ENCODE results near the gene LAIR2. TPM values are rescaled to one million over a fixed set of nuclear protein-coding genes. Genes with fewer than 3 reads are reported as not detected.

LAIR2 gene
- not detected in 2 replicates for total RNA-seq (2014; rRNA removed; shearing (Covaris generic))

DNA sequence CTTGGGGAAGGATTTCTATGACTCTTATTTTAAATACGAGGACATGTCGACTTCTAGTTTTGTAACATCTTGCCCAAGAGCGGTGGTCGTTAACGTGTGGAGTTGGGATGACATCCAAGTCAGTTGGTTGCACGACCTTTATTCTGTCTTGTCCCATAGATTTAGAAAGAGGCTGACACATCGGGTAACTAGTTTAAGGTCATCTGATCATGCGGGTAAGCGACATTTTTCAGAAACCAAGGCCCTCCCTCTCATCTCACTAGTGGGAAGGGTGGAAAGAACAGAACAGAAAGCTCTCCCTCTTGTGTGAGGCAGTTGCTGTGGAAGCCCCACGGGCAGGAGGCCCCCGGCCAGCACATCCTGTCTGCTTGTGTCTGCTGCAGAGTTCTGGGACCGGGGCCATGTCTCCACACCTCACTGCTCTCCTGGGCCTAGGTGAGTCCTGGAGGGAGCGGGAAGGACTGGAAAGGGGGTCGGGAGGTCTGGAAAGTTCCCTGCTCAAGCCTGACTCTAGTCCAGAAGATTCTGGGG, at the start of gene LAIR2:
Gene LAIR2, plus strand, starts transcription at position 314 of the 531 bp plus-strand sequence. Its CDS starts 88 bp downstream, at position 402.
- H3K9me3 ChIP-seq (replicated peaks): no peaks in the 10 kb centered on the region
- H3K36me3 ChIP-seq: no peaks in the 10 kb centered on the region
- H3K4me3 ChIP-seq: no peak within 1 kb of the TSS
- no peak within 1 kb of the TSS for H3K27ac ChIP-seq
- no peak for DNase-seq (ENCODE audit: low read depth in 1 of 2, low spot score in 2 of 2)
- H3K27me3 ChIP-seq (replicated peaks): peaks cover 14% of the 10 kb centered on the region; the same call in 1 of the 2 replicates
- no peaks in the 10 kb centered on the region for H3K4me1 ChIP-seq (replicated peaks)

DNA sequence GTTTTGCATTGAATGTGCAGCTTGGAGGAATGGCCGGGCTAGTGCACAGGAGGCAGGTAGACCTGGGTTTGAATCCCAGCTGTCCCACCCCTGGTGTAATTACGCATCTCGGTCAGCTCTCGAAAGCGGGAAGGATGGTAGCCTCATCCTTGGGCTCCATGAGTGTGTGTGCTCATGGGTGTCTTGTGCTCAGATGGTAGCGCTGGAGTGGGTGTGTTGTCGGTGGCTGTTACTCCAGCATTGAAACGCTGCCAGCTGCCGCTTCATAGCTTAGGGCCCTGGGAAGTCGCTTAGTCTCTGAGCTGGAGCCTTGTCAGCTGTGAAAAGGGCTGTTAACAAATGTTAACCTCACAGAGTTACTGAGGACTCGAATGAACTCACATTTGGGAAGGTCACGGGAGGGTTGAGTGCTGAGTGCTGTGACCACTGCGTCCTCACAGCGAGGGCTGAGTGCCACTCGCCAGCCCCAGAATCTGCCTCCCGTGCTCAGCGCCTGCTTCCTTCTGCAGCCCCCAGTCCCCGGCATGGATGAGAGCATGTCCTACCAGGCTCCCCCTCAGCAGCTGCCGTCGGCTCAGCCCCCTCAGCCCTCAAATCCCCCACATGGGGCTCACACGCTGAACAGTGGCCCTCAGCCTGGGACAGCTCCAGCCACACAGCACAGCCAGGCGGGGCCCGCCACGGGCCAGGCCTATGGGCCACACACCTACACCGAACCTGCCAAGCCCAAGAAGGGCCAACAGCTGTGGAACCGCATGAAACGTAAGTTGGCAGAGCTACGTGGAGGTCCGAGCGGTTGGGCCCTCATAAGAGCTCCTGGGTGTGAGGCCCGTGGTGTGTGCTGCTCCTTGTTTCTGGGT, 48.5 kb upstream of the LAIR2 start:
- Histone ChIP-seq H3K27ac (no peak overlapping the region), H3K36me3 (peaks cover 100% of the 10 kb centered on the region), H3K4me3 (no peak overlapping the region), H3K27me3 (replicated peaks) (no peaks in the 10 kb centered on the region), H3K4me1 (replicated peaks) (peaks cover 18% of the 10 kb centered on the region), H3K9me3 (replicated peaks) (no peaks in the 10 kb centered on the region)
- no peak for DNase-seq (ENCODE audit: low read depth in 1 of 2, low spot score in 2 of 2)

- no peak for DNase-seq (ENCODE audit: low read depth in 1 of 2, low spot score in 2 of 2)
- Histone ChIP-seq H3K27ac (no peak overlapping the region), H3K27me3 (replicated peaks) (no peaks in the 10 kb centered on the region), H3K36me3 (peaks cover 96% of the 10 kb centered on the region), H3K4me1 (replicated peaks) (peaks cover 18% of the 10 kb centered on the region), H3K9me3 (replicated peaks) (no peaks in the 10 kb centered on the region), H3K4me3 (no peak overlapping the region)
These were observed 47.6 kb upstream of the LAIR2 start for GRCh38 chr19:54454781-54455675.

DNA sequence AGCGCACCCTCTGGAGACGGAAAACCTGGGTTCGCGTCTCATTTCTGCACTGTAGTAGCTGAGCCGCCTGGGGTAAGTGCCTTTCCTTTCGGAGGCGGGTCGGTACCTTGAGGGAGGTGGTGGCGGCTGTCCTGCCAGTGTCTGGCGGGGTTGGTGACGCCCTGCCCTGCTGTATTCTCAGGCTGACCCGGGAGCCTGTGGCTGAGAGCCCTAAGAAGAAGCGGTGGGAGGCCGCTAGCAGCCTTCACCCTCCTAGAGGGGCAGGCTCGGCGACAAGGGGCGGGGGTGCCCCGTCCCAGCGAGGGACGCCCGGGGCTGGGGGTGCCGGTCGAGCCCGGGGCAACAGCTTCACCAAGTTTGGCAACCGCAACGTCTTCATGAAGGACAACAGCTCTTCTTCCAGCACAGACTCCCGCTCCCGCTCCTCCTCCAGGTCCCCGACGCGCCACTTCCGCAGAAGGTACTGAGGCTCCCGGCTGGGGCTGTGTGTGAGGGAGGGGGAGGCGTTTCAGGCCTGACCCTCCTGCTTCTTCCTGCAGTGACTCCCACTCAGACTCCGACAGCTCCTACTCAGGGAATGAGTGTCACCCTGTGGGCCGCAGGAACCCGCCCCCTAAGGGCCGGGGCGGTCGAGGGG, 46.7 kb upstream of the LAIR2 start:
- Histone ChIP-seq H3K36me3 (peaks cover 94% of the 10 kb centered on the region), H3K4me1 (replicated peaks) (peaks cover 9% of the 10 kb centered on the region), H3K4me3 (no peak overlapping the region), H3K27me3 (replicated peaks) (no peaks in the 10 kb centered on the region), H3K9me3 (replicated peaks) (no peaks in the 10 kb centered on the region), H3K27ac (no peak overlapping the region)
- no peak for DNase-seq (ENCODE audit: low read depth in 1 of 2, low spot score in 2 of 2)

DNA sequence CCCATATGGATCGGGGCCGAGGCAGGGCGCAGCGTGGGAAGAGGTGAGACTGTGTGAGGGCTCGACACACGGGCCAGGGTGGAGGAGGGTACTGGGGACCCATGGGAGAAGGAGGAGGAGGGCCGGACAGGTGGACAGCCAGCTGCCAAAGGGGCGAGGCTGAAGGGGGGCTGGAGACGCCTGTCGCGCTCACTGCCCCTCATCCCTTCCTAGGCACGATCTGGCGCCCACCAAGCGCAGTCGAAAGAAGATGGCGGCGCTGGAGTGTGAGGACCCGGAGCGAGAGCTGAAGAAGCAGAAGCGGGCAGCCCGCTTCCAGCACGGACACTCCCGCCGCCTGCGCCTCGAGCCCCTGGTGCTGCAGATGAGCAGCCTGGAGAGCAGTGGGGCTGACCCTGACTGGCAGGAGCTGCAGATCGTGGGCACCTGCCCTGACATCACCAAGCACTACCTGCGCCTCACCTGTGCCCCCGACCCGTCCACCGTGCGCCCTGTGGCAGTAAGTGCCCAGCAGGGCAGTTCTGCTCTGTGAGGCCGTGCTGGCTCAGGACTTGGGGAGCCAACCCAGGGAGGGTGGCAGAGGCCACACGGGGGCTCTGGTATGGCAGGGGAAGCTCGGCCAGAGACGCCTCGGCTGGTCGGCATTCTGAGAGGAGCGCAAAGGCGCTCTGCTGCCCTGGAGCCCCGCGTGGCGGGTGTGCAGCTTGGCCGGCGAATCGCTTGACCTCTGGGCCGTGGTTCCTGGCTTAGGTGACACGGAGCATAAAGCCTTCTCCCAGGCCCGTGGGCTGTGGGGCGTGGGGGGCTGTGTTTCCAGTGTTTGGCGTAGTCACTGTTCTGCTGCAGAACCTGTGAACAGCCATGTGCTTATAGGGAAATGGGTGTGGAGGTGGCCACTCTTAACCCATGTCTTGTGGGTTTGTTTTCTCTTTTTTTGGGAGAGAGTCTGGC, 45.9 kb upstream of the LAIR2 start:
- no peaks in the 10 kb centered on the region for H3K9me3 ChIP-seq (replicated peaks)
- no peaks in the 10 kb centered on the region for H3K27me3 ChIP-seq (replicated peaks)
- no peak for DNase-seq (ENCODE audit: low read depth in 1 of 2, low spot score in 2 of 2)
- H3K36me3 ChIP-seq: peaks cover 94% of the 10 kb centered on the region
- peaks cover 2% of the 10 kb centered on the region for H3K4me1 ChIP-seq (replicated peaks)
- H3K27ac ChIP-seq: no peak overlapping the region
- H3K4me3 ChIP-seq: no peak overlapping the region

DNA sequence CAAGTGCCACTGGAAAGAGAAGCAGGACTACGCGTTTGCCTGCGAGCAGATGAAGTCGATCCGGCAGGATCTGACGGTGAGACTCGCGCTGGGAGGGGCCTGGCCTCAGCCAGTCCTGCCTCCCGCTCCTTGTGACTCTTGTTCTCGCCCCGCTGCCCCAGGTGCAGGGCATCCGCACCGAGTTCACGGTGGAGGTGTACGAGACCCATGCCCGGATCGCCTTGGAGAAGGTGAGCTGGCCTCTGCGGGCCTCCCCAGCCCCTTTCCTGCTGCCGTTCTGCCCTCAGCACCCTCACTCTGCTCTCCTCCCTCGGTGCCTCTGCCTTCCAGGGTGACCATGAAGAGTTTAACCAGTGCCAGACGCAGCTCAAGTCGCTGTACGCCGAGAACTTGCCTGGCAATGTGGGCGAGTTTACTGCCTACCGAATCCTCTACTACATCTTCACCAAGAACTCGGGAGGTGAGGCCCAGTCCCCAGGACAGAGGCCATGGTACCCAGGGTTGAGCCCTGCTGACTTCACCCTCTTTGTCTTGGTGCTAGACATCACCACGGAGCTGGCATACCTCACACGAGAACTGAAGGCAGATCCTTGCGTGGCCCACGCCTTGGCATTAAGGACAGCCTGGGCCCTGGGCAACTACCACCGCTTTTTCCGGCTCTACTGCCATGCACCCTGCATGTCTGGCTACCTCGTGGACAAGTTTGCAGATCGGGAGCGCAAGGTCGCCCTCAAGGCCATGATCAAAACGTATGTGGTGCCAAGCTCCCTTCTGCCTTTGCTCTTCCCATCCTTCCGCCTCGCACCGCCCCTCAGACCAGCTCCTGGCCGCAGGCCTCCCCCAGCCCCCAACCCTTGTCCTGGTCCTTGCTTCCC, 44.6 kb upstream of the LAIR2 start:
- no peak overlapping the region for H3K4me3 ChIP-seq
- no peaks in the 10 kb centered on the region for H3K27me3 ChIP-seq (replicated peaks)
- no peaks in the 10 kb centered on the region for H3K9me3 ChIP-seq (replicated peaks)
- no peak for DNase-seq (ENCODE audit: low read depth in 1 of 2, low spot score in 2 of 2)
- no peak overlapping the region for H3K27ac ChIP-seq
- H3K36me3 ChIP-seq: peaks cover 94% of the 10 kb centered on the region
- H3K4me1 ChIP-seq (replicated peaks): peaks cover 14% of the 10 kb centered on the region

GRCh38 chr19:54458648-54459281, 43.9 kb upstream of the LAIR2 start:
- no peaks in the 10 kb centered on the region for H3K27me3 ChIP-seq (replicated peaks)
- H3K4me1 ChIP-seq (replicated peaks): peaks cover 21% of the 10 kb centered on the region
- H3K36me3 ChIP-seq: peaks cover 92% of the 10 kb centered on the region
- H3K4me3 ChIP-seq: no peak overlapping the region
- no peak for DNase-seq (ENCODE audit: low read depth in 1 of 2, low spot score in 2 of 2)
- H3K27ac ChIP-seq: no peak overlapping the region
- H3K9me3 ChIP-seq (replicated peaks): 0 out of 2 replicates have a peak, but pooled peaks cover 3% of the 10 kb centered on the region

DNA sequence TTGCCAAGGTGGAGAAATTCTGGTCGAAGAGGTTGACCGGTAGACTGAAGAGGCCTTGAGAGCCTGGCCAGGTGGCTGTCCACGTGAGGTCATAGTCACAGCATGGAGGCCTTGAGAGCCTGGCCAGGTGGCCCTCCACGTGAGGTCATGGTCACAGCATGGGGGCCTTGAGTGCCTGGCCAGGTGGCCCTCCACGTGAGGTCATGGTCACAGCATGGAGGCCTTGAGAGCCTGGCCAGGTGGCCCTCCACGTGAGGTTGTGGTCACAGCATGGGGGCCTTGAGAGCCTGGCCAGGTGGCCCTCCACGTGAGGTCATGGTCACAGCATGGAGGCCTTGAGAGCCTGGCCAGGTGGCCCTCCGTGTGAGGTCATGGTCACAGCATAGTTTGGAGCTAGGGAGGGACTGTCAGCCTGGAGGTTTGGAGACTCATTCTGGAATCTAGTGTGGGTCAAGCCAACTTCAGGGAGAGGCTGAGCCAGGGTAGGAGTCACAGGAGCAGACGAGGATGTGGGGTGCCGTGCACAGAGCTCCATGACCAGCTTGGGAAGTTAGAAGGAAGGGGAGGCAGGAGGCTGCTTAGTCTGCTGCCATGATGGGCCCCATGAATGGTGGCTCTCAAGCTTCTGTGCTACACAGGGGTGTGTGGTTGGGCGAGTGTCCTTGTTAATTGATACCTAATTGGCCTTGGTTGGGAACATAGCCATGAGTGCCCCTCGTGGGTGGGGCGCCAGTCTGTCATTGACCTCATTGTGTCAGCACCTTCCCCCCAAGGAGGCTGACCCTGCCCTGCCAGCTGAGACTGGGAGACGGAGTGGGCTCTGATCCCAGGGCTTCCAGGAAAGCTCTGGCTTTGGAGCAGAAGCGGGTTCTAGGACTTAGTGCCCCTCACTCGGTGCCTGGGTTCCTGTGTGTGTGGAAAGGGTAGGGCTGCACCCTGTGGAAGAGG, 43.1 kb upstream of the LAIR2 start:
- Histone ChIP-seq H3K9me3 (replicated peaks) (0 out of 2 replicates have a peak, but pooled peaks cover 5% of the 10 kb centered on the region), H3K27me3 (replicated peaks) (no peaks in the 10 kb centered on the region), H3K27ac (no peak overlapping the region), H3K4me1 (replicated peaks) (peaks cover 29% of the 10 kb centered on the region), H3K4me3 (no peak overlapping the region), H3K36me3 (peaks cover 84% of the 10 kb centered on the region)
- DNase-seq (ENCODE audit: low read depth in 1 of 2, low spot score in 2 of 2): no peak

- Histone ChIP-seq H3K9me3 (replicated peaks) (0 out of 2 replicates have a peak, but pooled peaks cover 5% of the 10 kb centered on the region), H3K27ac (no peak overlapping the region), H3K4me1 (replicated peaks) (peaks cover 33% of the 10 kb centered on the region), H3K4me3 (no peak overlapping the region), H3K27me3 (replicated peaks) (no peaks in the 10 kb centered on the region), H3K36me3 (peaks cover 75% of the 10 kb centered on the region)
- DNase-seq (ENCODE audit: low read depth in 1 of 2, low spot score in 2 of 2): no peak
These were observed 42.2 kb upstream of the LAIR2 start for GRCh38 chr19:54460230-54461005.

DNA sequence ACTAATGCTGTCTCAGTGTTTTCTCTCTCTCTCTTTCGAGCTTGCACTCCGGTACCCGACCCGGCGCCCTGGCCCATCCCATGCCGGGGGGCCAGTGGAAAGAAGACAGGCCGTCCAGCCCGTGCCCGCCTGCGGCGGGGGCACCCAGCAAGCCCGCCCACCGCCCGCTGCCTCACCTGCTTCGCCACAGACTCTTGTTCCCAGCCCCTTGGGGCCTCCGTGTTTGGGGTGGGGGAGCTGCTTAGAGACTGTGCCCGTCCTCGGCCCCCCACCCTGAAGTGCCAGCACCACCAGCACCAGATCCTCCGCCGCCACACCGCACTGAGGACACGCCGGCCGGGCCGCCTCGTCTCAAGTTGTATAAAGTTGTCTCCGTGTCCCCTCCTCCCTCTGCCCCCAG, 41.4 kb upstream of the LAIR2 start:
- H3K36me3 ChIP-seq: peaks cover 67% of the 10 kb centered on the region
- H3K4me1 ChIP-seq (replicated peaks): peaks cover 33% of the 10 kb centered on the region
- no peak overlapping the region for H3K4me3 ChIP-seq
- no peak for DNase-seq (ENCODE audit: low read depth in 1 of 2, low spot score in 2 of 2)
- H3K9me3 ChIP-seq (replicated peaks): 0 out of 2 replicates have a peak, but pooled peaks cover 5% of the 10 kb centered on the region
- H3K27ac ChIP-seq: no peak overlapping the region
- no peaks in the 10 kb centered on the region for H3K27me3 ChIP-seq (replicated peaks)
